Gastrocnemius medialis (tissue), 4 donors: ENCODE results near the gene OSTM1. TPM values are rescaled to one million over a fixed set of nuclear protein-coding genes. Genes with fewer than 3 reads are reported as not detected.
"Not testable (repeated sequence)": the region's sequence is repeated elsewhere in the genome, so short reads cannot be mapped to it uniquely, and the experiment has no call there.

Source experiments
- ATAC-seq, 2 donors: fragments of 150-250 bp; one replicate each; pipeline ENCODE4 v1.9.1; 2016
- DNase-seq, 2 donors: peaks; one replicate each; pipeline ENCODE4 v3.0.0-alpha.2; 2019
- H3K27ac ChIP-seq, 4 donors: fragments of 200-600 bp; sonication (generic); 1 replicate in 1 of 4; 2 replicates in 3 of 4; pipeline ENCODE4 v1.5.1; 2016 to 2018; ENCODE audit warnings: mild to moderate bottlenecking in 2 of 4, moderate library complexity in 1 of 4
- H3K27me3 ChIP-seq, 3 donors: fragments of 200-600 bp; sonication (generic) in 2 of 3; 1 replicate in 1 of 3; 2 replicates in 2 of 3; pipeline versions ENCODE4 v1.5.1 to v1.6.0; 2016 to 2019; ENCODE audit warnings: mild to moderate bottlenecking in 1 of 3, moderate library complexity in 1 of 3
- H3K36me3 ChIP-seq, 2 donors: fragments of 200-600 bp; sonication (generic) in 1 of 2; one replicate each; pipeline ENCODE4 v1.5.1; 2017 to 2018
- H3K4me1 ChIP-seq, 2 donors: fragments of 200-600 bp; sonication (generic) in 1 of 2; one replicate each; pipeline ENCODE4 v1.5.1; 2016 to 2017; ENCODE audit warnings: mild to moderate bottlenecking in 2 of 2
- H3K4me3 ChIP-seq, 4 donors: fragments of 200-600 bp; sonication (generic) in 3 of 4; 1 replicate in 1 of 4; 2 replicates in 3 of 4; pipeline ENCODE4 v1.5.1; 2016 to 2019; ENCODE audit warnings: mild to moderate bottlenecking in 2 of 4
- H3K9me3 ChIP-seq, 3 donors: fragments of 200-600 bp; sonication (generic) in 2 of 3; 1 replicate in 1 of 3; 2 replicates in 2 of 3; pipeline ENCODE4 v1.5.1; 2016 to 2019
- POLR2A ChIP-seq, 2 donors: fragments of 450-650 bp; IDR thresholded peaks; one replicate each; pipeline ENCODE4 v1.6.1; 2017; ENCODE audit warnings: antibody characterized with exemption in 2 of 2, mild to moderate bottlenecking in 2 of 2, moderate library complexity in 2 of 2
- in situ Hi-C, 4 donors: fragments of 200-750 bp; cut with MboI; loops; one replicate each; pipeline versions ENCODE4 v1.15.0 to v1.8.0; 2017; ENCODE audit warnings: low sequenced_read_pairs in 4 of 4
- intact Hi-C: fragments of 100-400 bp; cut with DNase I; formaldehyde crosslinking; loops from one replicate; pipeline ENCODE4 v1.15.1; 2023; ENCODE audit warnings: low total_unique reads
- total RNA-seq, 4 donors: library from RNA; depleted of rRNA; stranded (reverse); fragments of >200 nt; gene quantifications; one replicate each; pipeline versions ENCODE4 v1.1.0 to v1.2.3, GENCODE V29; 2016
- TF ChIP-seq, protein P1 (sequence below), 5 experiments: fragments of 450-650 bp in 3 of 5; fragments of 200-600 bp in 2 of 5; sonication (generic) in 2 of 5; IDR thresholded peaks in 4 of 5; conservative IDR thresholded peaks in 1 of 5; 1 replicate in 4 of 5; 2 replicates in 1 of 5; pipeline ENCODE4 v1.5.1; 2016 to 2019; ENCODE audit warnings: antibody characterized with exemption in 5 of 5, mild to moderate bottlenecking in 3 of 5, moderate library complexity in 3 of 5

OSTM1 gene
- total RNA-seq, 4 donors from 2014 or later: 28.3 to 64.3 (median 40.0) TPM

DNA sequence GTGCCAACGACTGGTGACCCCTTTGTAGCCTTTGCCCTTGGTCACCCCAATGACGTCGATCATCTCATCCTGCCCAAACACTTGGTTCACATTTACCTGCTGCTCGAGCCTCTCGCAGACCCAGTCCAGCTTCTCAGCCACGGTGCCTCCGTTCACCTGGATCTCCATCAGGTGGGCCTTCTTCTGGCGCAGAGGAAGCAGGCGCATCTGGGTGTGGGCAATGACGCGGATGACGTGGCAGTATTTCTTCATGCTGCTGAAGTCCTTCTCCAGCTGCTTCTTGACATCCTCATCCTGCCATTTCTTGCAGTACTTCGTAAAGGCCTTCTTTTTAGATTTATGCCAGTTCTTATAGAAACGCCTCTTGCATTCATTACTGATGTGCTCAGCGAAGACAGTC lies 69.7 kb downstream of the OSTM1 start:
- ATAC-seq: no peak
- TF ChIP-seq POLR2A (IDR thresholded peaks at IDR 0.05): no peak
- TF ChIP-seq, protein P1, sequence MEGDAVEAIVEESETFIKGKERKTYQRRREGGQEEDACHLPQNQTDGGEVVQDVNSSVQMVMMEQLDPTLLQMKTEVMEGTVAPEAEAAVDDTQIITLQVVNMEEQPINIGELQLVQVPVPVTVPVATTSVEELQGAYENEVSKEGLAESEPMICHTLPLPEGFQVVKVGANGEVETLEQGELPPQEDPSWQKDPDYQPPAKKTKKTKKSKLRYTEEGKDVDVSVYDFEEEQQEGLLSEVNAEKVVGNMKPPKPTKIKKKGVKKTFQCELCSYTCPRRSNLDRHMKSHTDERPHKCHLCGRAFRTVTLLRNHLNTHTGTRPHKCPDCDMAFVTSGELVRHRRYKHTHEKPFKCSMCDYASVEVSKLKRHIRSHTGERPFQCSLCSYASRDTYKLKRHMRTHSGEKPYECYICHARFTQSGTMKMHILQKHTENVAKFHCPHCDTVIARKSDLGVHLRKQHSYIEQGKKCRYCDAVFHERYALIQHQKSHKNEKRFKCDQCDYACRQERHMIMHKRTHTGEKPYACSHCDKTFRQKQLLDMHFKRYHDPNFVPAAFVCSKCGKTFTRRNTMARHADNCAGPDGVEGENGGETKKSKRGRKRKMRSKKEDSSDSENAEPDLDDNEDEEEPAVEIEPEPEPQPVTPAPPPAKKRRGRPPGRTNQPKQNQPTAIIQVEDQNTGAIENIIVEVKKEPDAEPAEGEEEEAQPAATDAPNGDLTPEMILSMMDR (IDR thresholded peaks at IDR 0.05 in 4 of 5, conservative IDR thresholded peaks at IDR 0.05 in 1 of 5): no peak
- in situ Hi-C loops: no loop called here

DNA sequence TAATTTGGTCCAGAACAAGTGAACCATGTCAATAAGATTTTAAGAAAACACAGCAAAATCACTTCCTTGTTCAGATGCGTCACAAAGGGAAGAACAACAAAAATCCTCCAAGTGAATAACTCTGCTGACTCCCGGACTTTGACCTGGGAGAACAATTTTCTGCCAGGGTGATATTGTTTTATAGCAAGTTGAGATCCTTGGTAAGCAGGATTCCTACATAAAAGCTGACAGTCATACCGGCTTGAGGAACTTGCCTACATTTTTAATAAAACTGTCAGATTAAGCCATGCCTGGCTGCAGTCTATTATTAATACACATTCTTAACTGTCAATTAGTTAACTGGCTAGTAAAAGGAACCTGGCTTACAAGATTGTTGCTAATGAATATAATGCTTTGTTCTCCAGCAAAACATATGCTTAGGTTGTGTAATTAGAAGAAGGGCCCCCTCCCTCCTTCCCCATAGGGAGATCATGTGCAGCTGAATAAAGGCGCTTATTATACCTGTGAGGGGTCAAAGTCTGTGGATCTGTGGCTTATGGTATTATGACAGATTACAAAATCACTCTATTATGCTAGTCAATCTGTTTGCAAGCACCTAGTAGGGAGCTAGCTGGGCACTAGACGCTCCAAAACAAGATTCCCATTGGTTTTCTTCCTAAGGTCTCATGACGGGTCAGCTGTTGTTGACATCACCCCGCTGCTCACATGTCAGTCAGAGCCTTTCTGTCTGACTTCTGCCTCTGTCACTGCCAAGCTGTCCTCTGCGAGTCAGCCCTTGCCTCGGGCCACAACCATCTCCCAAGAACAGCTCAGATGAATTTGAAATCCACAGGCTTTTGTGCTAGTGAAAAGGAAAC lies 71.9 kb downstream of the OSTM1 start:
- intact Hi-C loops: no loop called here
- no peak overlapping the region for H3K27ac ChIP-seq
- in situ Hi-C loops: no loop called here
- H3K36me3 ChIP-seq: no peaks in the 10 kb centered on the region
- no peaks in the 10 kb centered on the region for H3K9me3 ChIP-seq
- DNase-seq: peak in 1 of 2 donors; percentile 24
- H3K4me3 ChIP-seq: no peak overlapping the region
- peak; percentile 60 to 69 for ATAC-seq
- H3K27me3 ChIP-seq: no peaks in the 10 kb centered on the region
- TF ChIP-seq, protein P1 (IDR thresholded peaks at IDR 0.05 in 4 of 5, conservative IDR thresholded peaks at IDR 0.05 in 1 of 5): no peak
- TF ChIP-seq POLR2A (IDR thresholded peaks at IDR 0.05): no peak
- H3K4me1 ChIP-seq: no peaks in the 10 kb centered on the region

More for the DNA sequence above, 69.7 kb downstream of the OSTM1 start:
- no peak overlapping the region for H3K4me3 ChIP-seq
- H3K27ac ChIP-seq: no peak overlapping the region
- H3K4me1 ChIP-seq: no peaks in the 10 kb centered on the region
- DNase-seq: no peak
- H3K9me3 ChIP-seq: no peaks in the 10 kb centered on the region
- no peaks in the 10 kb centered on the region for H3K27me3 ChIP-seq
- intact Hi-C loops: no loop called here
- H3K36me3 ChIP-seq: no peaks in the 10 kb centered on the region

DNA sequence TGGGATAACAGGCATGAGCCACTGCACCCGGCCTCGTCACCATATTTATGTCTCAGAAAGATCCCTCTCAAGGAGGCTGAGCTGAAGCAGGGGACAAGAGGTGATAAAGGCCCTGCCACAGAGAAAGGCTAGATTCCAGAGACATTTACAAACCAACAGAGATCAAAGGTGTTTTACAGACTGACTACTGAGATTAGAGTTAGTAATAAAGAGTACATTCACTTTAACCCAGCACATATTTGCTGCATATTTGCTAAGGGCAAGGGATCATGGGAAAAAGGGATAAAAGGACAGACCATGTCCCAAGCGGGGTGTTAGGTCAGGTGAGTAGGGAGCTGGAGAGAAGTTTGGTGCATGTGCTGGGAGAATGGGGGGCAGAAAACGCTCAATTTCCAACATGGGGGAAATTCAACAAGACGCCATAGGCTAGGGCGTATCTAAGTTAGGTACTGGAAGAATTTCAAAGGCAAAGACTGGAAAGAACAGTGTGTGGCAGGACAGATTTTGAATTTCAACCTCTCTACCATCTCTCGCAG lies 72.8 kb downstream of the OSTM1 start:
- Histone ChIP-seq H3K36me3 (no peaks in the 10 kb centered on the region), H3K4me3 (no peak overlapping the region), H3K27me3 (no peaks in the 10 kb centered on the region), H3K4me1 (no peaks in the 10 kb centered on the region), H3K9me3 (no peaks in the 10 kb centered on the region), H3K27ac (no peak overlapping the region)
- intact Hi-C loops (no loop called here), in situ Hi-C loops (no loop called here)
- DNase-seq (no peak), ATAC-seq (no peak)
- TF ChIP-seq, protein P1 (IDR thresholded peaks at IDR 0.05 in 4 of 5, conservative IDR thresholded peaks at IDR 0.05 in 1 of 5): no peak

DNA sequence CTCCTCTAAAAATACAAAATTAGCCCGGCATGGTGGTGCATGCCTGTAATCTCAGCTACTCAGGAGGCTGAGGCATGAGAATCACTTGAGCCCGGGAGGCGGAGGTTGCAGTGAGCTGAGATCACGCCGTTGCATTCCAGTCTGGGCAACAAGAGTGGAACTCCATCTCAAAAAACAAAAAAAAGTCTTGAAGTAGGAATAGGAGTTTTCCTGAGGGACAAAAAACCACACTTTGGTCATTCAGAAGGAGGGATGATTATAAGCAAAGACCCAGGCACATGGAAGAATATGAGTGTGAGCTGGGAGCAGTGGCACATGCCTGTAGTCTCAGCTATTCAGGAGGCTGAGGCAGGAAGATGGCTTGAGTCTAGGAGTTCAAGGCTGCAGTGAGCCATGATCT lies 74.3 kb downstream of the OSTM1 start:
- H3K36me3 ChIP-seq, H3K4me1 ChIP-seq, H3K4me3 ChIP-seq, intact Hi-C loops, H3K27me3 ChIP-seq, in situ Hi-C loops, ATAC-seq, H3K9me3 ChIP-seq, DNase-seq, H3K27ac ChIP-seq: not testable (repeated sequence)

DNA sequence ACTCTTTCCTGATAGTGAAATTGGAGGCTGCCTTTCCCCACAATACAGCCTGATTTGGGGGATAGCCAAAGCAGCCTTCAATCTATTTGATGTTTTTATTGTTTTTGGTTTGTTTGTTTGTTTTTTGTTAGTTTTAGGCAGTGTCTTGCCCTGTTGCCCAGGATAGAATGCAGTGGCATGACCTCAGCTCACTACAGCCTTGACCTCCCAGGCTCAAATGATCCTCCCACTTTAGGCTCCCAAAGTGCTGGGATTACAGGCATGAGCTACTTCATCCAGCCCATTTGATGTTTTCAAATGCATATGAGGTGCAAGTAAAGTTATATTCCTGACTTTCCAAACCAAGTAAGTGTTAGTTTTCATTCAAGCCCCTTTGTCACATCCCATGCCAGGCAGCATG lies 75.2 kb downstream of the OSTM1 start:
- in situ Hi-C loops: loop anchor here in 2 of 4 donors (25.0 kb wide), 2 partner anchors 488 to 513 kb away; no protein-coding TSS in a partner anchor
- intact Hi-C loops: no loop called here

More for the DNA sequence above, 75.2 kb downstream of the OSTM1 start:
- H3K27ac ChIP-seq: no peak overlapping the region
- H3K4me3 ChIP-seq: no peak overlapping the region
- no peaks in the 10 kb centered on the region for H3K27me3 ChIP-seq
- no peaks in the 10 kb centered on the region for H3K9me3 ChIP-seq
- H3K4me1 ChIP-seq: no peaks in the 10 kb centered on the region
- H3K36me3 ChIP-seq: no peaks in the 10 kb centered on the region
- DNase-seq: no peak
- TF ChIP-seq, protein P1 (IDR thresholded peaks at IDR 0.05 in 4 of 5, conservative IDR thresholded peaks at IDR 0.05 in 1 of 5): no peak
- TF ChIP-seq POLR2A (IDR thresholded peaks at IDR 0.05): no peak
- no peak for ATAC-seq
